Psoas muscle (tissue), 8 donors: ENCODE measurements around the gene CFAP74. TPM values are rescaled to one million over a fixed set of nuclear protein-coding genes. Genes with fewer than 3 reads are reported as not detected.

Experiments used
- ATAC-seq, 4 donors: fragments of 200-7000 bp; cut with Tn5 transposase; one replicate each; pipeline ENCODE4 v1.9.1; 2020; ENCODE audit warnings: moderate library complexity in 3 of 4, mild to moderate bottlenecking in 2 of 4
- DNase-seq, 2 donors: peaks; one replicate each; pipeline ENCODE4 v3.0.0-alpha.2; 2020
- H3K27ac ChIP-seq: fragments of 200-600 bp; one replicate; pipeline ENCODE4 v1.8.0; 2022
- H3K27me3 ChIP-seq, 3 donors: fragments of 200-600 bp in 1 of 3; one replicate each; pipeline versions ENCODE4 v1.6.1 to v1.8.0; 2013 to 2022; ENCODE audit warnings: low read length in 2 of 3, mild to moderate bottlenecking in 2 of 3, moderate library complexity in 1 of 3; ENCODE audit not compliant: insufficient read depth in 3 of 3
- H3K36me3 ChIP-seq, 2 donors: fragments of 200-600 bp in 1 of 2; one replicate each; pipeline versions ENCODE4 v1.6.1 to v1.8.0; 2013 to 2022; ENCODE audit warnings: low read depth in 1 of 2, mild to moderate bottlenecking in 1 of 2, moderate library complexity in 1 of 2; ENCODE audit not compliant: insufficient read depth in 1 of 2
- H3K4me1 ChIP-seq: fragments of 200-600 bp; one replicate; pipeline ENCODE4 v1.8.0; 2022
- H3K4me3 ChIP-seq: fragments of 200-600 bp; one replicate; pipeline ENCODE4 v1.8.0; 2022; ENCODE audit warnings: mild to moderate bottlenecking
- H3K9me3 ChIP-seq: fragments of 200-600 bp; one replicate; pipeline ENCODE4 v1.8.0; 2022
- CTCF ChIP-seq: fragments of 200-600 bp; IDR thresholded peaks from one replicate; pipeline ENCODE4 v1.8.0; 2022; ENCODE audit warnings: antibody characterized with exemption
- WGBS, 3 donors: extraction: QIAGEN DNeasy Blood & Tissue Kit; methylation state at CpG; one replicate each; pipeline versions ENCODE4 v1.1.6 to v1.1.7; 2013; 5-methylcytosine and 5-hydroxymethylcytosine counted together
- intact Hi-C, 2 donors: fragments of 100-400 bp; cut with DNase I; formaldehyde crosslinking; loops; one replicate each; pipeline versions ENCODE4 v1.11.0 to v1.14.2; 2022
- polyA plus RNA-seq, 3 donors: library from polyadenylated mRNA; stranded (reverse); fragments of 200-250 nt; gene quantifications; one replicate each; pipeline ENCODE4 v1.2.3, GENCODE V29; 2013
- total RNA-seq, 4 donors: library from RNA; stranded (reverse); fragmentation: NEBNext Ultra II Directional in 2 of 4; extraction: Animal tissue kit (Norgen Biotek cat#: 25700) in 2 of 4; gene quantifications; one replicate each; pipeline versions ENCODE4 v1.2.1 to v1.2.4, GENCODE V29; 2021 to 2023
- donor health status: healthy with polysubstance abuse.
- donor health status: DM: no; HTN: no; CAD: no; lungs with moderate emphysema.
- donor health status: Bipolar disorder and iron deficiency.
- donor health status: healthy.
- donor health status: DM: yes; HTN: yes; CAD: no.
- donor health status: DM: no; HTN: no; CAD: no.
- donor health status: DM: no; HTN: no; CAD: no.
- donor health status: DM: yes; HTN: yes; CAD: no.

CFAP74 gene
- total and polyA plus RNA-seq, 7 donors = 0.01 to 0.05 TPM; not detected in 5

- ATAC-seq (no peak), DNase-seq (no peak)
- H3K27me3 ChIP-seq = peaks cover 0 to 64% (median 19%) of the 10 kb centered on the region in 3 donors
- H3K4me1 ChIP-seq = no peaks in the 10 kb centered on the region
- no peaks in the 10 kb centered on the region for H3K9me3 ChIP-seq
- no peak overlapping the region for H3K27ac ChIP-seq
- intact Hi-C loops = no loop called here
- TF ChIP-seq CTCF = no peak
- WGBS, 3 donors = 82 to 88% (median 87%) methylated on average over 9 of the region's 9 CpGs
- H3K36me3 ChIP-seq = no peaks in the 10 kb centered on the region
- H3K4me3 ChIP-seq = no peak overlapping the region
Measured at GRCh38 chr1:2000850-2001249, 2.7 kb downstream of the CFAP74 start.

- ATAC-seq = no peak
- H3K4me1 ChIP-seq = no peaks in the 10 kb centered on the region
- intact Hi-C loops = no loop called here
- WGBS, 3 donors = 83 to 85% (median 84%) methylated on average over 7 of the region's 7 CpGs
- no peak for DNase-seq
- H3K9me3 ChIP-seq = no peaks in the 10 kb centered on the region
- TF ChIP-seq CTCF = no peak
- H3K27ac ChIP-seq = no peak overlapping the region
- H3K36me3 ChIP-seq = no peaks in the 10 kb centered on the region
- H3K4me3 ChIP-seq = no peak overlapping the region
- peaks cover 0 to 60% (median 19%) of the 10 kb centered on the region in 3 donors for H3K27me3 ChIP-seq
Measured at GRCh38 chr1:2000432-2000831, 3.2 kb downstream of the CFAP74 start.

GRCh38 chr1:1997576-1997975 is 6.0 kb downstream of the CFAP74 start:
- H3K4me1 ChIP-seq = no peaks in the 10 kb centered on the region
- no peaks in the 10 kb centered on the region for H3K9me3 ChIP-seq
- no peaks in the 10 kb centered on the region for H3K36me3 ChIP-seq
- WGBS, 3 donors = 40 to 50% (median 44%) methylated on average over 6 of the region's 6 CpGs
- DNase-seq (no peak), ATAC-seq (no peak)
- no peak overlapping the region for H3K27ac ChIP-seq
- no peak for TF ChIP-seq CTCF
- H3K4me3 ChIP-seq = no peak overlapping the region
- intact Hi-C loops = no loop called here
- peaks cover 0 to 44% (median 5%) of the 10 kb centered on the region in 3 donors for H3K27me3 ChIP-seq

- ATAC-seq = no peak
- no peak overlapping the region for H3K4me3 ChIP-seq
- H3K36me3 ChIP-seq = no peaks in the 10 kb centered on the region
- 62 to 69% (median 64%) methylated on average over 12 of the region's 12 CpGs for WGBS, 3 donors
- H3K9me3 ChIP-seq = no peaks in the 10 kb centered on the region
- no peaks in the 10 kb centered on the region for H3K4me1 ChIP-seq
- intact Hi-C loops = no loop called here
- H3K27ac ChIP-seq = no peak overlapping the region
- TF ChIP-seq CTCF = no peak
- DNase-seq = no peak
- peaks cover 0 to 31% (median 4%) of the 10 kb centered on the region in 3 donors for H3K27me3 ChIP-seq
Measured at GRCh38 chr1:1996207-1996651, 7.4 kb downstream of the CFAP74 start.

GRCh38 chr1:1994536-1994935 is 9.1 kb downstream of the CFAP74 start:
- intact Hi-C loops = no loop called here
- peaks cover 0 to 27% (median 2%) of the 10 kb centered on the region in 3 donors for H3K27me3 ChIP-seq
- H3K27ac ChIP-seq = no peak overlapping the region
- no peak for TF ChIP-seq CTCF
- WGBS, 3 donors = 51 to 57% (median 54%) methylated on average over 8 of the region's 8 CpGs
- H3K9me3 ChIP-seq = no peaks in the 10 kb centered on the region
- H3K4me3 ChIP-seq = no peak overlapping the region
- no peak for DNase-seq
- H3K4me1 ChIP-seq = no peaks in the 10 kb centered on the region
- H3K36me3 ChIP-seq = no peaks in the 10 kb centered on the region
- ATAC-seq = no peak
